HG03520 (cell line): Measurements from ENCODE around the gene OMA1.
"Not testable (repeated sequence)": the region's sequence is repeated elsewhere in the genome, so short reads cannot be mapped to it uniquely, and the experiment has no call there.

Experiments used
- ATAC-seq: cut with Tn5 transposase; IDR thresholded peaks from one replicate; pipeline ENCODE4 v1.9.1; 2021; ENCODE audit warnings: mild to moderate bottlenecking, moderate library complexity; ENCODE audit not compliant: unreplicated experiment

Gene OMA1

GRCh38 chr1:58546520-58547308, at the start of gene OMA1:
Gene OMA1, minus strand, starts transcription at chr1:58546726. Its CDS starts 7,432 bp downstream, at chr1:58539294.
- peak; percentile 94 for ATAC-seq

- no peak for ATAC-seq
Measured at GRCh38 chr1:58594546-58594945, 48.0 kb upstream of the OMA1 start.

- ATAC-seq, result no peak
Measured at GRCh38 chr1:58592522-58593134, 46.1 kb upstream of the OMA1 start.

- ATAC-seq, result no peak
Measured at GRCh38 chr1:58591806-58592205, 45.3 kb upstream of the OMA1 start.

- no peak for ATAC-seq
Measured at GRCh38 chr1:58590019-58590418, 43.5 kb upstream of the OMA1 start.

GRCh38 chr1:58588396-58588795, 41.9 kb upstream of the OMA1 start:
- ATAC-seq, result no peak

- no peak for ATAC-seq
Measured at GRCh38 chr1:58587667-58588066, 41.1 kb upstream of the OMA1 start.

GRCh38 chr1:58586271-58586670, 39.7 kb upstream of the OMA1 start:
- no peak for ATAC-seq

- ATAC-seq, result no peak
Measured at GRCh38 chr1:58585581-58586151, 39.1 kb upstream of the OMA1 start.

- ATAC-seq, result no peak
Measured at GRCh38 chr1:58585166-58585565, 38.6 kb upstream of the OMA1 start.

- peak; percentile 52 for ATAC-seq
Measured at GRCh38 chr1:58584082-58584895, 37.8 kb upstream of the OMA1 start.

- ATAC-seq, result no peak
Measured at GRCh38 chr1:58583496-58583895, 37.0 kb upstream of the OMA1 start.

- not testable (repeated sequence) for ATAC-seq
Measured at GRCh38 chr1:58582143-58582542, 35.6 kb upstream of the OMA1 start.

GRCh38 chr1:58581641-58582040, 35.1 kb upstream of the OMA1 start:
- no peak for ATAC-seq

- no peak for ATAC-seq
Measured at GRCh38 chr1:58580186-58580585, 33.7 kb upstream of the OMA1 start.

GRCh38 chr1:58577654-58578030, 31.1 kb upstream of the OMA1 start:
- ATAC-seq, result no peak

- ATAC-seq, result no peak
Measured at GRCh38 chr1:58576727-58577653, 30.5 kb upstream of the OMA1 start, which contains the start of gene TACSTD2. Gene TACSTD2, minus strand, starts transcription at chr1:58577252. Its CDS starts 96 bp downstream, at chr1:58577156.

- no peak for ATAC-seq
Measured at GRCh38 chr1:58576325-58576726, 29.8 kb upstream of the OMA1 start.

GRCh38 chr1:58575551-58576324, 29.2 kb upstream of the OMA1 start:
- no peak for ATAC-seq
